Measurements from ENCODE around the gene FXYD7.

FXYD7 gene

GRCh38 chr19:35154525-35155406 is 11.7 kb downstream of the FXYD7 start, which contains the start of gene FXYD5:
Gene FXYD5 (plus strand): TSS chr19:35154735. CDS start chr19:35155551, 816 bp downstream.
- peak within 1 kb of the TSS; percentile 90 for H3K27ac ChIP-seq (replicated peaks)
- peak within 1 kb of the TSS; percentile 88 for H3K4me3 ChIP-seq (replicated peaks; ENCODE audit: insufficient read depth, low read length)
- TF ChIP-seq POLR2AphosphoS5 (IDR thresholded peaks at IDR 0.05; ENCODE audit: low read depth), result peak; percentile 43
- peak; percentile 14 for TF ChIP-seq REST (IDR thresholded peaks at IDR 0.05; ENCODE audit: insufficient replicate concordance, low read depth)
- TF ChIP-seq CTCF (IDR thresholded peaks at IDR 0.05; ENCODE audit: insufficient read depth, low read length), result no peak
- TF ChIP-seq SPI1 (IDR thresholded peaks at IDR 0.05; ENCODE audit: borderline replicate concordance, low read depth), result peak; percentile 46; the same call in 1 of the 2 replicates
- H3K27me3 ChIP-seq (ENCODE audit: insufficient read depth, poor library complexity, severe bottlenecking), result no peaks in the 10 kb centered on the region
- peak; percentile 86 to 90 for DNase-seq (ENCODE audit: low read depth in 1 of 2, low spot score in 1 of 2)

- DNase-seq (ENCODE audit: low read depth in 1 of 2, low spot score in 1 of 2), result peak in 1 of 2 experiments; percentile 33
- Histone ChIP-seq H3K27ac (replicated peaks) (peak overlapping the region; percentile 90), H3K27me3 (ENCODE audit: insufficient read depth, poor library complexity, severe bottlenecking) (no peaks in the 10 kb centered on the region), H3K4me3 (replicated peaks; ENCODE audit: insufficient read depth, low read length) (peak overlapping the region; percentile 88)
- TF ChIP-seq CTCF (IDR thresholded peaks at IDR 0.05; ENCODE audit: insufficient read depth, low read length) (no peak), POLR2AphosphoS5 (IDR thresholded peaks at IDR 0.05; ENCODE audit: low read depth) (0 out of 2 replicates have a peak, but pooled peaks have one; percentile 7), REST (IDR thresholded peaks at IDR 0.05; ENCODE audit: insufficient replicate concordance, low read depth) (peak; percentile 11)
Observed at GRCh38 chr19:35155441-35155840, 12.4 kb downstream of the FXYD7 start.

- Histone ChIP-seq H3K27me3 (ENCODE audit: insufficient read depth, poor library complexity, severe bottlenecking) (no peaks in the 10 kb centered on the region), H3K27ac (replicated peaks) (peak overlapping the region; percentile 90; the same call in 1 of the 2 replicates), H3K4me3 (replicated peaks; ENCODE audit: insufficient read depth, low read length) (peak overlapping the region; percentile 88)
- TF ChIP-seq SPI1 (IDR thresholded peaks at IDR 0.05; ENCODE audit: borderline replicate concordance, low read depth) (no peak), GABPA (IDR thresholded peaks at IDR 0.05; ENCODE audit: low read depth) (no peak), CTCF (IDR thresholded peaks at IDR 0.05; ENCODE audit: insufficient read depth, low read length) (no peak), POLR2AphosphoS5 (IDR thresholded peaks at IDR 0.05; ENCODE audit: low read depth) (no peak), REST (IDR thresholded peaks at IDR 0.05; ENCODE audit: insufficient replicate concordance, low read depth) (no peak)
- no peak for DNase-seq (ENCODE audit: low read depth in 1 of 2, low spot score in 1 of 2)
Observed at GRCh38 chr19:35155981-35156672, 13.1 kb downstream of the FXYD7 start.
